CD4-positive, alpha-beta T cell treated with Interleukin-17A for 1 hour (primary cell): ENCODE data around the gene NOTUM.
"Not testable (repeated sequence)": the region's sequence is repeated elsewhere in the genome, so short reads cannot be mapped to it uniquely, and the experiment has no call there.

Source experiments
- DNase-seq: peaks from one replicate; pipeline ENCODE4 v3.0.0-alpha.2; 2020

Gene NOTUM

DNA sequence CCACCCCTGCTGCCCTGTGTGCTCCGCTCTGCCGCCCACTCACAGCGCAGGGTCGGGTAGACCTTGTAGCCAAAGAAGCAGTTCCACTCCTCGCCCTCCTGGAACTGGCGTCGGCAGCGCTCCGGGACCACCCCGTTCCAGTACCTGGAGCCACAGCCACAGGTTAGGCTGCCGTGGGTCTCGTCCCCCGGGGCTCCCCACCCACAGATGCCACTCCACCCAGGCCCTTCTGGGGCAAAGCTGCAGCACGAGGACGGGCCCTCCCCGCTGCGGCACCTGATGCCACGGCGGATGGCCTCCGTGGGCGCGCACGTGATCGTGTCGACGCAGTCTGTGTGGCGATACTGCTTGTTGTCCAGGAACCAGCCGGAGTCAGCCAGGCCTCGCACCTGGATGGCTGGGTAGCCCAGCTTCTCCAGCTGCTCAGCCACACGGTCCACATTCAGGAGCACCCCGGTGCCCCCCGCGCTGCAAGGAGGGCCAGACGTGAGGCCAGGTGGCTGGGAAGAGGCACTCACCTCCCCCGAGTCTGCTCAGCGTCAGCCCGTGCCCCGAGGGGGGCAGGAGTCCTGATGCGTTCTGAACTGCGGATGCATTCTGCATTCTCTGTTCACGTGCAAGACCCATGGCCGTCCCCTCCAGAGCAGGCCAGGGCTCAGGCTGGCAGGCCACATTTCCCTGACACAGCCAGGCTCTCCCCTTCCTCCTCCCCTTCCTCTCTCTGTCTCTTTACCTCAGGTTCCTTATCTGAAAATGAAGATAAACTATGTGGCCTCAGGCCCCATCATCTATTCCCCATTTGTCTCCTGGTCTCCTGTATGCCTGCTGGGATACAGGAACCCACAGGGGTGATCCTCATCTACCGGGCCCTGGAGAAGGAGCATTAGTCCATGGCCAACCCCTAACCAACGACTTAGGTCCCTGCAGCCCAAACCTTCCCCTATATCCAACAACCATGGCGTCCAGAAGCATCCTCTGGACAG, 4.1 kb downstream of the NOTUM start:
- DNase-seq = no peak

DNA sequence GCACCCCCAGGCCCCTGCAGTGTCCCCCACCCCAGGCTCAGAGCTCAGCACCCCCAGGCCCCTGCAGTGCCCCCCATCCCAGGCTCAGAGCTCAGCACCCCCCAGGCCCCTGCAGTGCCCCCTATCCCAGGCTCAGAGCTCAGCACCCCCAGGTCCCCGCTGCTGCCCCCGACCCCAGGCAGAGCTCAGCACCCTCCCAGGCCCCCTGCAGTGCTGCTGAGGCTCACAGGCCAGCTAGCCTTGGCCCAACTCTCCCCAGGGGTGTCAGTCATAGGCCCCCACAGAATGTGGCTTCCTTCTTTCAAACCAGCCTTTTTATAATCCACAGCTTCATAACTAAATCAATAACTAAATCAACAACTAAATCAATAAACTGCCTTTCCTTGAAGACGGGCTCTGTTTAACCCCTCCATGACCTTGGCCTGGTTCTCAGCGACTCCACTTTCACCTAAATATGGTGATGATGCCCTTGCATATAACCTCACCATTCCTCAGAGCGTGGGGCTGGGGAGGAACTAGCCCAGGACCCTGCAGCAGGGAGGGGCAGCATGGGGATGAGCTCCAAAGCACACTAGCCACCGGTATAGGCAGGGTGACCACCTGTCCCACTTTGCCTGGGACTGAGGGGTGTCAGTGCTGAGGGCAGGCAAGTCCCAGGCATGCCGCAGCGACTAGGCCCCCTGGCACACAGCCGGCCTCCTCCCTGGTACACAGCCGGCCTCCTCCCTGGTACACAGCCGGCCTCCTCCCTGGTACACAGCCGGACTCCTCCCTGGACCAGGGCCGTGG, 5.0 kb downstream of the NOTUM start:
- no peak for DNase-seq

DNA sequence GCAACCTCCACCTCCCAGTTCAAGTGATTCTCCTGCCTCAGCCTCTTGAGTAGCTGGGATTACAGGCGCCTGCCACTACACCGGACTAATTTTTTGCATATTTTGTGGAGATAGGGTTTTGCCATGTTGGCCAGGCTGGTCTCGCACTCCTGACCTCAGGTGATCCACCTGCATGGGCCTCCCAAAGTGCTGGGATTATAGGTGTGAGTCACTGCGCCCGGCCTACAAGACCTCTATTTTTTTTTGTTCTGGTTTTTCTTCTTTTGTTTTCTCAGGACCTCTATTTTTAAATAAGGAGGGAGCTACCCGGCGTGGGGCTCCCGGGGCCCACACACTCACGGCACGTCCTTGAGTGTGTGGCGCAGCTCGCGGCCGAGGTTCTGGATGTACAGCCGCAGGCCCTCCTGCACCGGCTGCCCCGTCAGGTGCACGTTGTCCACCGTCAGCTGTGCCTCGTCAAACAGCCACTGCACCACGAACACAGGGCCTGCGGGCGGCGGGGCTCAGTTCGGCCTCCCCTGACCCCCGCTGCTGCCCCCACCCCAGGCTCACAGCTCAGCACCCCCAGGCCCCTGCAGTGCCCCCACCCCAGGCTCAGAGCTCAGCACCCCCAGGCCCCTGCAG, 5.8 kb downstream of the NOTUM start:
- no peak for DNase-seq

DNA sequence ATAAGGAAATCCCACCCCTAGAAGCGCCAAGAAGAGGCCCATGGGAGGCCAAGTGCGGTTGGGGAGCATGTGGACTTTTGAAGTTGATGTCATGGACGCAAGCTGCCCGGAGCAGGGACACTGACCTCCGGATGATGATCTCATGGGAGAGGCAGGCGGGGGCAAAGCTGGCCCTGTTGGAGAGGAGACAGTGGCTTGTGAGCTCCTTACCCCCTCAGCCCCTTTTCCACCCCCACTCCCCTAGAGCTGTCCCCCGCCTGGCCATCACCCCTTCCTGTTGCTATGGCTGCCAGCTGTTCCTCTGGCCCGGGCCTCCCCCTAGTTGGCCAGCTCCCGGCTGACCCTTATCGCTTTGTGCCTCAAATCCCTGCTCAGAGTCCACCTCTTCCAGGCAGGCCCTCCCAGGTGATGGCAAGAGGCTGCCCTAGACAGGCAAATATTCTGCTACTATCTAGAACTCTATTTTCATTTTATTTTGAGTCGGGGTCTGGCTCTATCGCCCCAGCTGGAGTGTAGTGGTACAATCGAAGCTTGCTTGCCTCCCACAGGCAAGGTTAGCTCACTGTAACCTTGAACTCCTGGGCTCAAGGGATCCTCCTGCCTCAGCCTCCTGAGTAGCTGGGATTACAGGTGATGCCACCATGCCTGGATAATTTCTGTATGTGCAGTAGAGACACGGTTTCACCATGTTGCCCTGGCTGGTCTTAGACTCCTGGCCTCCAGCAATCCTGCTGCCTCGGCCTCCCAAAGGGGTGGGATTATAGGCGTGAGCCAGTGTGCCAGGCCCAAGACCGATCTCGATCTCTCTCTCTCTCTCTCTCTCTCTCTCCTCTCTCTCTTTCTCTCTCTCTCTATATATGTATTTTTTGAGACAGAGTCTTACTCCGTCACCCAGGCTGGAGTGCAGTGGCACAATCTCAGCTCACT, 6.6 kb downstream of the NOTUM start:
- no peak for DNase-seq

- DNase-seq = not testable (repeated sequence)
Observed at GRCh38 chr17:81953443-81953842, 7.5 kb downstream of the NOTUM start.

GRCh38 chr17:81952792-81953228, 8.2 kb downstream of the NOTUM start:
- no peak for DNase-seq

- no peak for DNase-seq
Observed at GRCh38 chr17:81951785-81952684, 9.0 kb downstream of the NOTUM start.

GRCh38 chr17:81950501-81950900, 10.5 kb downstream of the NOTUM start:
- no peak for DNase-seq

DNA sequence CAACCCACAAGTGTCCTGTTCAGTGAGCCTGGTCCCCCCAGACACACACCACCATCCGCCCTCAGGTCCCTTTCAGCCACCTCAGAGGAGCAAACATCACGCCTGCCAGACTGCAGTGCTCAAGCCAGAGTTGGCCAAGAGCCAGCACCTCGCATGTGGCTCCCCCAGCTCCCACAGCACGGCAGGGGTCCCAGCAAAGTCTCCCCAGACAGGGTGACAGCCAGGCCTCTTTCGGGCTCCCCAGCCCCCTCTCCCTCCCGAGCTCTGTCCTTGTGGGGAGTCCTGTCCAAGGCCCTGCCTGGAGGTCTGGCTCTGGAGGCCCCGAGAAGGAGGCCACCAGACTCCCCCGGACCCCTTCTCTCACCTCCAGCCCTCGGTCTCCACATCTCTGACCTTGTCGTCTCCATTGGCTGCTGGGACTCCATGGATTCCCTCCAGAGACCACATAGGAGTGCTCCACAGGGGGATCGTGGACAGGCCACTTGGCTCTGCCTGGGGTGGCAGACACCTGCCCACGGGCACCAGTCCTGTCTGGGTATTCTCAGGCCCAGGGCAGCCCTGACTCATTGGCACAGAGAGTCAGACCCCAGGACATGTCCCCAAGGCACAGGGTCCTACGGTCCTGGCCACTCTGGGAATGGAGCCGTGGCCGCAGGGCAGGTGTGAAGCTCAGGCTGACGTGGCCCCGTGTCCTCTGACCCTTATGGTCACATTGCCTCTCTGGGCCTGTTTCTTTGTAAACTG, 12.2 kb downstream of the NOTUM start:
- no peak for DNase-seq

DNA sequence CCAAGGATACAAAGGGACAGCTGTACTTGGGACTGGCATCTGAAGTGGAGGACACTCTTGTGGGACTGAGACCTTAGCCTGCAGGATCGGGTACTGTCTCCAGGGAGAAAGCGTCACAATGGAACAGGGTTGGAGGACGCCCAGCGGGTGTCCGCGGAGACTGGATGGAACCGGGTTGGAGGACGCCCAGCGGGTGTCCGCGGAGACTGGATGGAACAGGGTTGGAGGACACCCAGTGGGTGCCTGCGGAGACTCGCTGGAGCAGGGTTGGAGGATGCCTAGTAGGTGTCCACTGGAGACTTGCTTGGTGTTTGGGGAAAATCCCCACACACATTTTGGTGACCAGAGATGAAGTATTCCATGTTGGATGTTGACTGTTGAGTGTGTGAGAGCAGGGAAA, 13.8 kb downstream of the NOTUM start, which contains the start of gene MYADML2:
Gene MYADML2 (minus strand): TSS at position 45 of the 400 bp plus-strand sequence. CDS start 5,492 bp downstream, outside the sequence.
- DNase-seq = no peak

- DNase-seq = no peak
Observed at GRCh38 chr17:81944858-81945257, 16.1 kb downstream of the NOTUM start.

- no peak for DNase-seq
Observed at GRCh38 chr17:81942167-81942553, 18.8 kb downstream of the NOTUM start.

- DNase-seq = no peak
Observed at GRCh38 chr17:81941484-81942166, 19.4 kb downstream of the NOTUM start.

- DNase-seq = no peak
Observed at GRCh38 chr17:81940538-81941483, 20.2 kb downstream of the NOTUM start.

GRCh38 chr17:81939881-81940385, 21.1 kb downstream of the NOTUM start:
- DNase-seq = no peak

DNA sequence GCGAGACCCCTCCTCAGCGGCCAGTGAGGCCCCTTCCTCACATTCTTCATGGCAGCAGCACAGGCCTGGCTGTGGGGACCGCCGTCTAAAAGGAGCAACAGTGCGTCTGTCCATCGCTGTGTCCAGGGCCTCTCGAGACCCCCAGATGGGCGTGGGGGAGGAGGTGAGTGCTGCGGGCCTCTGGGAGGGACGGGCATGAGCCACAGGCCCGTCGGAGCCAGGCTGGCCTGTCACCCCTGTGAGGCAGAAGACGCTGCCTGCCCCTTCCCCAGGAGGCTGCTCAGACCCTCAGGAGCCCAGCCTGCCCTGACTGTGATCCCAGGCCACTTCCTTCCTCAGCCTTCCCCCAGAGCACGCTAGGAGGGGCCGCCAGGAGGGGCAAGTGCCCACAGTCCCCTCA, 21.8 kb downstream of the NOTUM start:
- no peak for DNase-seq

GRCh38 chr17:81935709-81936084, 25.3 kb downstream of the NOTUM start:
- DNase-seq = no peak
